ENCODE measurements around the gene EPG5.
"Not testable (repeated sequence)": the region's sequence is repeated elsewhere in the genome, so short reads cannot be mapped to it uniquely, and the experiment has no call there.

EPG5 gene

GRCh38 chr18:45821711-45822110, 145.4 kb downstream of the EPG5 start:
- TF ChIP-seq CTCF (IDR thresholded peaks at IDR 0.05; ENCODE audit: extremely low read depth, missing control alignments): no peak
- DNase-seq (ENCODE audit: low spot score): no peak

GRCh38 chr18:45821026-45821425, 146.1 kb downstream of the EPG5 start:
- no peak for TF ChIP-seq CTCF (IDR thresholded peaks at IDR 0.05; ENCODE audit: extremely low read depth, missing control alignments)
- no peak for DNase-seq (ENCODE audit: low spot score)

- DNase-seq (ENCODE audit: low spot score): no peak
- no peak for TF ChIP-seq CTCF (IDR thresholded peaks at IDR 0.05; ENCODE audit: extremely low read depth, missing control alignments)
Measured at GRCh38 chr18:45820106-45820745, 146.9 kb downstream of the EPG5 start.

GRCh38 chr18:45818765-45819164, 148.4 kb downstream of the EPG5 start:
- DNase-seq (ENCODE audit: low spot score): not testable (repeated sequence)

GRCh38 chr18:45817543-45817942, 149.6 kb downstream of the EPG5 start:
- no peak for TF ChIP-seq CTCF (IDR thresholded peaks at IDR 0.05; ENCODE audit: extremely low read depth, missing control alignments)
- no peak for DNase-seq (ENCODE audit: low spot score)

GRCh38 chr18:45814733-45815132, 152.4 kb downstream of the EPG5 start:
- DNase-seq (ENCODE audit: low spot score): not testable (repeated sequence)

- TF ChIP-seq CTCF (IDR thresholded peaks at IDR 0.05; ENCODE audit: extremely low read depth, missing control alignments): peak; percentile 23
- DNase-seq (ENCODE audit: low spot score): not testable (repeated sequence)
Measured at GRCh38 chr18:45807144-45807543, 160.0 kb downstream of the EPG5 start.

GRCh38 chr18:45806226-45806625, 160.9 kb downstream of the EPG5 start:
- TF ChIP-seq CTCF (IDR thresholded peaks at IDR 0.05; ENCODE audit: extremely low read depth, missing control alignments): no peak
- DNase-seq (ENCODE audit: low spot score): no peak
